Sigmoid colon (tissue), 4 donors: ENCODE data around the gene RAC2.

Source experiments
- EP300 ChIP-seq, 4 donors: sonication (generic); formaldehyde crosslinking; IDR thresholded peaks; one replicate each; pipeline ENCODE4 v1.6.1; 2017; ENCODE audit warnings: antibody characterized with exemption in 4 of 4
- POLR2A ChIP-seq, 2 donors: fragments of 450-650 bp; IDR thresholded peaks; one replicate each; pipeline ENCODE4 v1.6.1; 2016; ENCODE audit warnings: antibody characterized with exemption in 2 of 2, mild to moderate bottlenecking in 2 of 2, moderate library complexity in 2 of 2
- POLR2AphosphoS5 ChIP-seq, 4 donors: sonication (generic); formaldehyde crosslinking; IDR thresholded peaks; one replicate each; pipeline ENCODE4 v1.6.1; 2017; ENCODE audit warnings: antibody characterized with exemption in 4 of 4
- TF ChIP-seq, protein P1 (sequence below), 4 experiments: fragments of 450-650 bp in 3 of 4; fragments of 200-600 bp in 1 of 4; IDR thresholded peaks; one replicate each; pipeline ENCODE4 v1.5.1; 2016 to 2019; ENCODE audit warnings: antibody characterized with exemption in 4 of 4, mild to moderate bottlenecking in 3 of 4, moderate library complexity in 2 of 4

DNA sequence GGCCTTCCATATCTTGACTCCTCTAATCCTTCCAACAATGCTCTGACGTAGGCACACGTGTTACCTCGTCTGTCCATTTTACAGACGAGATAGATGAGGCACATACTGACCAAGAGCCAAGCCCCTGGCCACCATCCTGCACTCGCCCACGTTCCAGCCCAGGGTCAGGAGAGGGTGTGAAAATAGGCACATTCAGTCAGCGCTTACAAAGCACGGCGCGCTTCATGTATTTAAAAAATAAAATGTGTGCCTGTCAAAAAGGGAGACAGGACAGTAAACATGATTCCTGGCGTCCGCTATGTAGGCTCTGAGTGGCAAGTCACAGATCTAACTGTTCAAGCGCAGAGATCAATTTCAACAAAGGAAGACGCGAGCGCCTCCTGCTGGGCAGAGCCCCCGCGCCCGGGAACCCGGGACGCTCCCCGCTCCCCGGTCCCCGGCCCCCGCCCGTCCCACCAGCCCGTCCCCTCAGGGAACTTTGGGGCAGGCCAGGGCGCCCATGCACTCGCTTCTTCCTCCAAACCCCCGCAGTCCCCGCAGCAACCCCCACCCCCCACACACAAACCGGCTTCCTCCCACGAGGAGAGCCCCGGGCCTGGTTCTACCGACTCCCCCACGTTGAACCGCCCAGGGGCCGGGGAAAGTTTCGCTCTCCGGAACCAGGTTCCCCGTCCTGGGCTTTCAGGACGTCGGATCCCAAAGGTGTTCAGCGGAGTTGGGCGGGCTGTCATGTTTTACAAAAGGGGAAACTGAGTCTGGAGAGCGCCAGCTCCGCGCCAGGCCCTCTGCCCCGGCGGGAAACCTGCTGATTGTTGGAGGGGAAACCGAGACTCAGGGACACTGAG is 45.6 kb downstream of the RAC2 start:
- TF ChIP-seq, protein P1, sequence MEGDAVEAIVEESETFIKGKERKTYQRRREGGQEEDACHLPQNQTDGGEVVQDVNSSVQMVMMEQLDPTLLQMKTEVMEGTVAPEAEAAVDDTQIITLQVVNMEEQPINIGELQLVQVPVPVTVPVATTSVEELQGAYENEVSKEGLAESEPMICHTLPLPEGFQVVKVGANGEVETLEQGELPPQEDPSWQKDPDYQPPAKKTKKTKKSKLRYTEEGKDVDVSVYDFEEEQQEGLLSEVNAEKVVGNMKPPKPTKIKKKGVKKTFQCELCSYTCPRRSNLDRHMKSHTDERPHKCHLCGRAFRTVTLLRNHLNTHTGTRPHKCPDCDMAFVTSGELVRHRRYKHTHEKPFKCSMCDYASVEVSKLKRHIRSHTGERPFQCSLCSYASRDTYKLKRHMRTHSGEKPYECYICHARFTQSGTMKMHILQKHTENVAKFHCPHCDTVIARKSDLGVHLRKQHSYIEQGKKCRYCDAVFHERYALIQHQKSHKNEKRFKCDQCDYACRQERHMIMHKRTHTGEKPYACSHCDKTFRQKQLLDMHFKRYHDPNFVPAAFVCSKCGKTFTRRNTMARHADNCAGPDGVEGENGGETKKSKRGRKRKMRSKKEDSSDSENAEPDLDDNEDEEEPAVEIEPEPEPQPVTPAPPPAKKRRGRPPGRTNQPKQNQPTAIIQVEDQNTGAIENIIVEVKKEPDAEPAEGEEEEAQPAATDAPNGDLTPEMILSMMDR (IDR thresholded peaks at IDR 0.05) = peak; percentile 32 to 93 (median 64)
- TF ChIP-seq POLR2A (IDR thresholded peaks at IDR 0.05) (no peak), EP300 (IDR thresholded peaks at IDR 0.05) (no peak), POLR2AphosphoS5 (IDR thresholded peaks at IDR 0.05) (peak in 2 of 4 donors; percentile 31 to 36)
